GM23248 (cell line): ENCODE data around the gene FAM110C. TPM values are rescaled to one million over a fixed set of nuclear protein-coding genes. Genes with fewer than 3 reads are reported as not detected.
"Not testable (repeated sequence)": the region's sequence is repeated elsewhere in the genome, so short reads cannot be mapped to it uniquely, and the experiment has no call there.

Source experiments
- DNase-seq: peaks from one replicate; pipeline ENCODE4 v3.0.0-alpha.2; 2015
- H2AFZ ChIP-seq: fragments of 200-600 bp; sonication (generic); 2 replicates; pipeline ENCODE4 v1.6.1; 2016; ENCODE audit warnings: antibody characterized with exemption
- H3F3A ChIP-seq: fragments of 200-600 bp; sonication (generic); 2 replicates; pipeline ENCODE4 v1.6.1; 2016; ENCODE audit warnings: mild to moderate bottlenecking, antibody characterized with exemption, mixed run types; ENCODE audit not compliant: insufficient read depth
- H3K27ac ChIP-seq: fragments of 200-600 bp; sonication (generic); 2 replicates; pipeline ENCODE4 v1.5.1; 2016; ENCODE audit warnings: mild to moderate bottlenecking
- H3K27me3 ChIP-seq: fragments of 200-600 bp; sonication (generic); replicated peaks from 2 replicates; pipeline ENCODE4 v1.6.1; 2016; ENCODE audit warnings: mild to moderate bottlenecking; ENCODE audit not compliant: insufficient read depth
- H3K36me3 ChIP-seq: fragments of 200-600 bp; sonication (generic); 2 replicates; pipeline ENCODE4 v1.6.1; 2016; ENCODE audit warnings: low read depth, mild to moderate bottlenecking
- H3K4me1 ChIP-seq: fragments of 200-600 bp; sonication (generic); 2 replicates; pipeline ENCODE4 v1.6.1; 2016; ENCODE audit warnings: mild to moderate bottlenecking; ENCODE audit not compliant: insufficient read depth
- H3K4me2 ChIP-seq: fragments of 200-600 bp; sonication (generic); one replicate; pipeline ENCODE4 v1.6.1; 2016; ENCODE audit warnings: mild to moderate bottlenecking; ENCODE audit not compliant: unreplicated experiment
- H3K4me3 ChIP-seq: fragments of 200-600 bp; sonication (generic); 2 replicates; pipeline ENCODE4 v1.5.1; 2016; ENCODE audit warnings: mild to moderate bottlenecking
- H3K79me2 ChIP-seq: fragments of 200-600 bp; sonication (generic); 2 replicates; pipeline ENCODE4 v1.6.1; 2016; ENCODE audit warnings: mild to moderate bottlenecking; ENCODE audit not compliant: insufficient read depth
- H3K9ac ChIP-seq: fragments of 200-600 bp; sonication (generic); 2 replicates; pipeline ENCODE4 v1.6.1; 2016; ENCODE audit warnings: mild to moderate bottlenecking
- H3K9me2 ChIP-seq: fragments of 200-600 bp; sonication (generic); 2 replicates; pipeline ENCODE4 v1.6.1; 2016; ENCODE audit warnings: mixed run types, mild to moderate bottlenecking, moderate library complexity; ENCODE audit not compliant: insufficient read depth
- H3K9me3 ChIP-seq: fragments of 200-600 bp; sonication (generic); one replicate; pipeline ENCODE4 v1.6.1; 2017; ENCODE audit warnings: low read depth
- H4K20me1 ChIP-seq: fragments of 200-600 bp; sonication (generic); 2 replicates; pipeline ENCODE4 v1.6.0; 2016; ENCODE audit not compliant: insufficient read depth
- EZH2 ChIP-seq: fragments of 200-600 bp; sonication (generic); IDR thresholded peaks from 2 replicates; pipeline ENCODE4 v1.6.1; 2018; ENCODE audit warnings: antibody characterized with exemption, mild to moderate bottlenecking; ENCODE audit not compliant: insufficient read depth, poor library complexity, severe bottlenecking
- EZH2phosphoT487 ChIP-seq: fragments of 200-600 bp; sonication (generic); IDR thresholded peaks from 2 replicates; pipeline ENCODE4 v1.6.1; 2018; ENCODE audit warnings: antibody characterized with exemption, moderate library complexity, mild to moderate bottlenecking, low read depth; ENCODE audit not compliant: insufficient read depth
- WGBS, 2 experiments: methylation state at CpG; one replicate each; pipeline ENCODE4 v1.1.6; 2015 to 2017; ENCODE audit warnings: low lambda C conversion rate in 2 of 2, low coverage in 1 of 2; ENCODE audit errors: missing lambda C conversion rate in 2 of 2; 5-methylcytosine and 5-hydroxymethylcytosine counted together
- in situ Hi-C: fragments of 300-500 bp; cut with MboI; formaldehyde crosslinking; loops from 2 replicates; pipeline ENCODE4 v1.15.0; 2020
- polyA plus RNA-seq: library from polyadenylated mRNA; unstranded; fragments of >200 nt; fragmentation: Nextera tagmentation; extraction: Ambion mirVana; gene quantifications from 2 replicates; pipeline ENCODE4 v1.2.1, GENCODE V29; 2016
- total RNA-seq: library from RNA; depleted of rRNA; stranded (reverse); fragments of >200 nt; shearing (Covaris generic); gene quantifications from 2 replicates; pipeline ENCODE4 v1.2.3, GENCODE V29; 2014; rRNA removed

Gene FAM110C
- total and polyA plus RNA-seq, 2 experiments from 2014 or later, result not detected

DNA sequence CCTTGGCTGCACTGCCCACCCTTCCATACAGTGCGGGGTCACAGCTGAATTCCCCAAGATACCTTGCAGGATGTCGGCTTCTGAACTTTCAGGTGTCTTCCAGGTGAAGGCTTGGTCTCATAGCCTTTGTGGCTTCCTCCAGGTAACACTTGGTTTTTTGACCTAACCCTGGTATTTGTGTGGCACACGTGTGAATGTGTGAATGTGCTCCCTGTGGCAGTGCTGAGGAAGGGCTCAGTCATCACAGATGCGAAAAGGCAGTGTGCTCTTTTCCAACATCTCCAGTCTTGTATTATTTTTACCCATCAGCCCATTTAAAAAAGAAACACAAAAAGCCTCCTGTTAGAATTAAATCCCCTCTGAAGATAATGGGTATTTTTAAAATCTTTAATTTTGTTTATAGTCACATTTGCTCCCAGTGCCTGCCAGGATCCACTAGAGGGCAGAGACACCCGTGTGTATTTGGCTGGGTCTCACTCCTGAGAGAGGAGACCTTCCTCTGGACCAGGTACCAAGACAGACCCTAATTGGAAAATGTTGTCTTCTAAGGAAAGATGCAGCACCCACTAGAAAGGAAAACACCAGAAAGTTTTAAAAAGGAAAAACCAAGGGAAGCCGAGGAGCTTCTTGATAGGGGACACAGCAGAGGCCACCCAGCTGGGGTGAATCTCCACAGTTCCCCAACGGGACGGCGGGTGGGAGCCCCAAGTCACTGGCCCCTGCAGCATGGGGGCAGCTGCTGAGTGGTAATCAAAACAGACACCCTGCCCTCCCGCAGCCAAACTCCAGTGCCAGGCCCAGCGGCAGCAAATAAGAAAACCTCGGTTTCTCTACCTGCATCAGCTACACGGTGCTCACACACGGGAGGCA is 27.7 kb downstream of the FAM110C start:
- H3K27me3 ChIP-seq, result no peaks in the 10 kb centered on the region
- H3F3A ChIP-seq, result no peaks in the 10 kb centered on the region
- no peak overlapping the region for H3K27ac ChIP-seq
- no peak overlapping the region for H2AFZ ChIP-seq
- H3K36me3 ChIP-seq, result no peaks in the 10 kb centered on the region
- no peaks in the 10 kb centered on the region for H3K9me2 ChIP-seq
- in situ Hi-C loops, result no loop called here
- WGBS, 2 experiments, result 45 to 46% methylated on average over 14 of the region's 14 CpGs
- DNase-seq, result no peak
- no peak overlapping the region for H3K4me3 ChIP-seq
- TF ChIP-seq EZH2, result no peak
- TF ChIP-seq EZH2phosphoT487, result no peak
- H3K4me1 ChIP-seq, result no peaks in the 10 kb centered on the region
- H3K9ac ChIP-seq, result no peak overlapping the region
- no peaks in the 10 kb centered on the region for H3K79me2 ChIP-seq
- no peaks in the 10 kb centered on the region for H4K20me1 ChIP-seq
- no peaks in the 10 kb centered on the region for H3K9me3 ChIP-seq
- no peak overlapping the region for H3K4me2 ChIP-seq

DNA sequence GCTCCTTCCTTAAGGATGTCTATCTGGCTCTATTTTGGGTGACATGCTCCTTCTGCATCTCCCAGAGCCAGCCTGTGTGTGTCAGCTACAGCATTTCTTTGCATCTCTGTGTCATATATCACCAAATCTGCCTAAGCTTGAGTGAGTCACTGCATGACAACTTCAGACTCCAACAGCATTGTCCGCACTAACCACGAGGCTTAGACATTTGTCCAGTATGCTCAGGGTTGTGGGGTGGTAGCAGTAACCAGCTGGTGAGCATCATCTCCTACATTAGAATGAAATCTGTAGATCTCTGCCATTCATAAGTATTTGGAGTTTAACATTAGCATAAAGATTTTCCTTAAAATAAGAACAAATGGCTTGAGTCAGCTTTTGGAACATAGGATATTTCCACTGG is 30.4 kb downstream of the FAM110C start:
- peak; percentile 19 for DNase-seq
- H3F3A ChIP-seq, H3K79me2 ChIP-seq, H3K4me3 ChIP-seq, H3K9me2 ChIP-seq, H3K4me2 ChIP-seq, H3K27ac ChIP-seq, H3K27me3 ChIP-seq, H3K9me3 ChIP-seq, H3K4me1 ChIP-seq, H2AFZ ChIP-seq, H3K9ac ChIP-seq, H3K36me3 ChIP-seq, in situ Hi-C loops, H4K20me1 ChIP-seq: not testable (repeated sequence)
- WGBS, 2 experiments, result 41 to 45% methylated on average over 2 of the region's 2 CpGs

DNA sequence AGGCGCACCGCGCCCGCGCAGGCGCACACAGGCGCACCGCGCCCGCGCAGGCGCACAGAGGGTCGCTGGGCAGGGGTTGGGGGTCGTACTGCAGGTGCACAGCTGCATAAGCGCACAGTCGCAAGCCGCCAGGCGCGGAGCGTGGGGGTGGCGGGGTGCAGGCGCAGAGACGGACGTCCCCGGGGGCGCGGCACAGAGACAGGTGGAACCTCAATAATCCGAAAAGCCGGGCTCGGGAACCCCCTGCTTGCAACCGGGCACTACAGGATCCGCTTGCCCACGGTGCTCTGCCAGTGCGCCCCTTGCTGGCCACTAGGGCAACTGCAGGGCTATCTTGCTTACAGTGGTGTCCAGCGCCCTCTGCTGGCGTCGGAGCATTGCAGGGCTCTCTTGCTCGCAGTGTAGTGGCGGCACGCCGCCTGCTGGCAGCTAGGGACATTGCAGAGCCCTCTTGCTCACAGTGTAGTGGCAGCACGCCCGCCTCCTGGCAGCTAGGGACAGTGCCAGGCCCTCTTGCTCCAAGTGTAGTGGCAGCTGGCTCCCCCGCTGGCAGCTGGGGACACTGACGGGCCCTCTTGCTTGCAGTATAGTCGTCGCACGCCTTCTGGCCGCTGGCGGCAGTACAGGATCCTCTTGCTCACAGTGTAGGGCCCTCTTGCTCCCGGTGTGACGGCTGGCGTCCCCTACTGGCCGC is 34.9 kb downstream of the FAM110C start:
- DNase-seq, result peak; percentile 57
- in situ Hi-C loops, result no loop called here
- H3K27me3 ChIP-seq, result no peaks in the 10 kb centered on the region

DNA sequence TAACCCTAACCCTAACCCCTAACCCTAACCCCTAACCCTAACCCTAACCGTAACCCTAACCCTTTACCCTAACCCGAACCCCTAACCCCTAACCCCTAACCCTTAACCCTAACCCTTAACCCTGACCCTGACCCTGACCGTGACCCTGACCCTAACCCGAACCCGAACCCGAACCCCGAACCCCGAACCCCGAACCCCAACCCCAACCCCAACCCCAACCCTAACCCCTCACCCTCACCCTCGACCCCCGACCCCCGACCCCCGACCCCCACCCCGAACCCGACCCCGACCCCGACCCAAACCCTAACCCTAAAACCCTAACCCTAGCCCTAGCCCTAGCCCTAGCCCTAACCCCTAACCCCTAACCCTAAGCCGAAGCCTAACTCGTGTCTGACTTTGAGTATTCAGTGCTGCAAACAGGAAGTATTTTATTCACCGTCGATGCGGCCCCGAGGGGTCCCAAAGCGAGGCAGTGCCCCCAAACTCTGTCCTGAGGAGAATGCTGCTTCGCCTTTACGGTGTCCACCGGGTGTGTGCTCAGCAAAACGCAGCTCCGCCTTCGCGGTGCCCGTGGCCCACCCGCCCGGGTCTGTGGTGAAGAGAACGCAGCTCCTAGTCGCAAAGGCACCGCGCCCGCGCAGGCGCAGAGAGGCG is 36.0 kb downstream of the FAM110C start:
- H3K4me2 ChIP-seq, result no peak overlapping the region
- no peak overlapping the region for H3K4me3 ChIP-seq
- no peaks in the 10 kb centered on the region for H3K79me2 ChIP-seq
- no peaks in the 10 kb centered on the region for H3K4me1 ChIP-seq
- no peak for TF ChIP-seq EZH2
- no peak for TF ChIP-seq EZH2phosphoT487
- no peaks in the 10 kb centered on the region for H3K9me2 ChIP-seq
- H3K9me3 ChIP-seq, result no peaks in the 10 kb centered on the region
- no peak overlapping the region for H3K9ac ChIP-seq
- H4K20me1 ChIP-seq, result no peaks in the 10 kb centered on the region
- peak; percentile 27 for DNase-seq
- in situ Hi-C loops, result no loop called here
- H3K27ac ChIP-seq, result no peak overlapping the region
- no peaks in the 10 kb centered on the region for H3K36me3 ChIP-seq
- H2AFZ ChIP-seq, result no peak overlapping the region
- H3F3A ChIP-seq, result no peaks in the 10 kb centered on the region
- 70 to 83% methylated on average over 10 to 42 of the region's 42 CpGs for WGBS, 2 experiments
- H3K27me3 ChIP-seq, result no peaks in the 10 kb centered on the region

More for the DNA sequence above, 34.9 kb downstream of the FAM110C start:
- no peak overlapping the region for H3K27ac ChIP-seq
- no peak overlapping the region for H3K9ac ChIP-seq
- H3K79me2 ChIP-seq, result no peaks in the 10 kb centered on the region
- H3K36me3 ChIP-seq, result no peaks in the 10 kb centered on the region
- H3K4me3 ChIP-seq, result no peak overlapping the region
- H3K4me2 ChIP-seq, result no peak overlapping the region
- 55 to 59% methylated on average over 39 to 49 of the region's 54 CpGs for WGBS, 2 experiments
- H3K4me1 ChIP-seq, result no peaks in the 10 kb centered on the region
- H4K20me1 ChIP-seq, result no peaks in the 10 kb centered on the region
- no peaks in the 10 kb centered on the region for H3K9me2 ChIP-seq
- no peaks in the 10 kb centered on the region for H3K9me3 ChIP-seq
- H3F3A ChIP-seq, result no peaks in the 10 kb centered on the region
- TF ChIP-seq EZH2phosphoT487, result no peak
- no peak for TF ChIP-seq EZH2
- no peak overlapping the region for H2AFZ ChIP-seq

Other genes with a start within 250 kb of the FAM110C start
- gene SH3YL1, start 217.5 kb upstream of the FAM110C start, total RNA-seq, result 24.0 and 34.8 TPM in 2 replicates
- gene SH3YL1, start 217.5 kb upstream of the FAM110C start, polyA plus RNA-seq, result 23.6 and 25.2 TPM in 2 replicates
- gene ACP1, start 218.4 kb upstream of the FAM110C start, total RNA-seq, result 116 and 183 TPM in 2 replicates
- 156 TPM in 2 replicates for gene ACP1, start 218.4 kb upstream of the FAM110C start, polyA plus RNA-seq
- gene ALKAL2, start 241.6 kb upstream of the FAM110C start, total RNA-seq, result not detected in 2 replicates
- gene ALKAL2, start 241.6 kb upstream of the FAM110C start, polyA plus RNA-seq, result not detected in 2 replicates